Fibroblast of skin of back (primary cell): ENCODE results near the gene MAD1L1.

Experiments used
- DNase-seq: peaks from one replicate; pipeline ENCODE4 v3.0.0-alpha.2; 2013

The MAD1L1 gene

GRCh38 chr7:2100278-2101208 lies 132.2 kb downstream of the MAD1L1 start:
- no peak for DNase-seq

GRCh38 chr7:2099048-2099957 lies 133.4 kb downstream of the MAD1L1 start:
- DNase-seq = peak; percentile 78

- no peak for DNase-seq
Measured at GRCh38 chr7:2098496-2098895, 134.2 kb downstream of the MAD1L1 start.

GRCh38 chr7:2098056-2098455 lies 134.7 kb downstream of the MAD1L1 start:
- no peak for DNase-seq

- DNase-seq = no peak
Measured at GRCh38 chr7:2097492-2097891, 135.3 kb downstream of the MAD1L1 start.

- DNase-seq = no peak
Measured at GRCh38 chr7:2096692-2097387, 135.9 kb downstream of the MAD1L1 start.

- no peak for DNase-seq
Measured at GRCh38 chr7:2095436-2095835, 137.3 kb downstream of the MAD1L1 start.

- DNase-seq = no peak
Measured at GRCh38 chr7:2094454-2095045, 138.2 kb downstream of the MAD1L1 start.

- no peak for DNase-seq
Measured at GRCh38 chr7:2093843-2094220, 138.9 kb downstream of the MAD1L1 start.

- DNase-seq = peak; percentile 73
Measured at GRCh38 chr7:2093215-2093842, 139.4 kb downstream of the MAD1L1 start.

- DNase-seq = no peak
Measured at GRCh38 chr7:2092279-2092678, 140.5 kb downstream of the MAD1L1 start.

- no peak for DNase-seq
Measured at GRCh38 chr7:2090526-2091520, 141.9 kb downstream of the MAD1L1 start.

- no peak for DNase-seq
Measured at GRCh38 chr7:2088801-2089200, 143.9 kb downstream of the MAD1L1 start.

GRCh38 chr7:2087744-2088143 lies 145.0 kb downstream of the MAD1L1 start:
- DNase-seq = no peak

- DNase-seq = no peak
Measured at GRCh38 chr7:2086229-2086628, 146.5 kb downstream of the MAD1L1 start.

GRCh38 chr7:2085804-2086203 lies 146.9 kb downstream of the MAD1L1 start:
- DNase-seq = no peak

GRCh38 chr7:2084781-2085505 lies 147.8 kb downstream of the MAD1L1 start:
- DNase-seq = no peak

- no peak for DNase-seq
Measured at GRCh38 chr7:2084331-2084730, 148.4 kb downstream of the MAD1L1 start.

GRCh38 chr7:2083362-2083761 lies 149.4 kb downstream of the MAD1L1 start:
- DNase-seq = no peak
